Karpas-422 (cell line): ENCODE results near the gene ZBTB24. TPM values are rescaled to one million over a fixed set of nuclear protein-coding genes. Genes with fewer than 3 reads are reported as not detected.

Experiments used
- DNase-seq: peaks from one replicate; pipeline ENCODE4 v3.0.0-alpha.2; 2015
- H2AFZ ChIP-seq: fragments of 200-600 bp; sonication (generic); 2 replicates; pipeline ENCODE4 v1.6.1; 2014; ENCODE audit warnings: antibody characterized with exemption, low read length, mixed read lengths
- H3K27ac ChIP-seq: fragments of 200-600 bp; sonication (generic); 2 replicates; pipeline ENCODE4 v1.5.1; 2014; ENCODE audit warnings: mild to moderate bottlenecking, low read length, moderate library complexity
- H3K27me3 ChIP-seq: fragments of 200-600 bp; sonication (generic); 2 replicates; pipeline ENCODE4 v1.6.1; 2014; ENCODE audit warnings: low read length, mixed read lengths
- H3K36me3 ChIP-seq: fragments of 200-600 bp; sonication (generic); 2 replicates; pipeline ENCODE4 v1.6.1; 2014; ENCODE audit warnings: low read length, mixed read lengths; ENCODE audit not compliant: insufficient read depth
- H3K4me1 ChIP-seq: fragments of 200-600 bp; sonication (generic); 2 replicates; pipeline ENCODE4 v1.6.1; 2014; ENCODE audit warnings: mild to moderate bottlenecking, low read length, mixed read lengths
- H3K4me2 ChIP-seq: fragments of 200-600 bp; sonication (generic); 2 replicates; pipeline ENCODE4 v1.6.1; 2014; ENCODE audit warnings: low read length, low read depth, mild to moderate bottlenecking; ENCODE audit not compliant: poor library complexity, severe bottlenecking
- H3K4me3 ChIP-seq: fragments of 200-600 bp; sonication (generic); 2 replicates; pipeline ENCODE4 v1.5.1; 2014; ENCODE audit warnings: mild to moderate bottlenecking, antibody characterized with exemption, low read length, mixed read lengths
- H3K79me2 ChIP-seq: fragments of 200-600 bp; sonication (generic); 2 replicates; pipeline ENCODE4 v1.6.1; 2014; ENCODE audit warnings: mild to moderate bottlenecking, low read length, mixed read lengths
- H3K9ac ChIP-seq: fragments of 200-600 bp; sonication (generic); 2 replicates; pipeline ENCODE4 v1.6.0; 2014; ENCODE audit warnings: low read length
- H3K9me2 ChIP-seq: fragments of 200-600 bp; sonication (generic), shearing (Covaris generic); replicated peaks from 2 replicates; pipeline ENCODE4 v1.6.0; 2014; ENCODE audit warnings: mild to moderate bottlenecking, low read length, moderate library complexity; ENCODE audit not compliant: insufficient read depth
- H3K9me3 ChIP-seq: fragments of 300-700, 200-600 bp; sonication (generic); 2 replicates; pipeline ENCODE4 v1.6.1; 2014; ENCODE audit warnings: low read length, mixed read lengths
- H4K20me1 ChIP-seq: fragments of 200-600 bp; sonication (generic); 2 replicates; pipeline ENCODE4 v1.6.1; 2014; ENCODE audit warnings: mild to moderate bottlenecking, antibody characterized with exemption, low read length, low read depth; ENCODE audit not compliant: insufficient read depth
- total RNA-seq: library from RNA; depleted of rRNA; stranded (reverse); fragments of >200 nt; shearing (Covaris generic); gene quantifications from 2 replicates; pipeline ENCODE4 v1.2.3, GENCODE V29; 2014; ENCODE audit warnings: low replicate concordance

The ZBTB24 gene
- total RNA-seq, 1 experiment from 2014 or later = 18.5 TPM

DNA sequence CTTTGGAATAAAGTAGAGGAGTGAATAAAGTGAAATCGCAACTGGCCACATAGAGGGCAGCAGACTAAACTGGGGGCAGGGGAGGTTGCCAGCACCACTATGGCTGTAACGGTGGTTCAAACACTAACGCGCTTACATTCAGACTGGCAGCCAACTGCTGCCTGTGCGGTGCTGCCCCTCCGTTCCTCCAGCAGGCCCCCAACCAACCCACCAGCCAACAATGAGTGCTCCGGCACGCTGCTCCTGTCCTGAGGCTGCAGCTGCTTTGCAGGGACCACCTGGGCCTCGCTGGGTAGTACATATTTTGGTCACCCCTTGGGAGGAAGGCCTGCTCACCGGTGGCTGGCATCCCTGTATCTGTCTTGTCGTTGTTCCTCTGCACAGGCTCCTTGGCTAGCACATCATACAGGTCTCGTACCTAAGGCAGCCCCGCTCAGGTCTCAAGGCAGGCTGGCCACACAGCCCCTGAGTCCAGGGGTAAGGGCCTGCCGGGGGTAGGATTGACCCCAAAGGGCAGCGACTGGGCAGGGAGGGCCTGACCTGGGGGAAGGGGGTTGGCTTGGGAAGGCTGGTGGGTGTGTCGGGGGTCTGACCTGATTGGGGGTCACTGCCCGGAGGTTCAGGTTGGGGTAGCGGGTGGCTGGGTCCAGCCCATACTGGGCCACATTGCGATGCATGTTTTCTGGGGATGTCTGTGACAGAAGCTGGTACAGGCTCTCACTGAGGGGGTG is 33.8 kb downstream of the ZBTB24 start:
- Histone ChIP-seq H3K4me3 (no peak overlapping the region), H3K9me2 (no peaks in the 10 kb centered on the region), H2AFZ (no peak overlapping the region), H3K79me2 (peaks cover 5% of the 10 kb centered on the region; the same call in 1 of the 2 replicates), H3K9ac (no peak overlapping the region), H3K27ac (no peak overlapping the region), H3K9me3 (no peaks in the 10 kb centered on the region), H3K4me1 (peaks cover 5% of the 10 kb centered on the region), H3K27me3 (no peaks in the 10 kb centered on the region), H4K20me1 (no peaks in the 10 kb centered on the region), H3K36me3 (0 out of 2 replicates have a peak, but pooled peaks cover 6% of the 10 kb centered on the region), H3K4me2 (no peak overlapping the region)
- no peak for DNase-seq

DNA sequence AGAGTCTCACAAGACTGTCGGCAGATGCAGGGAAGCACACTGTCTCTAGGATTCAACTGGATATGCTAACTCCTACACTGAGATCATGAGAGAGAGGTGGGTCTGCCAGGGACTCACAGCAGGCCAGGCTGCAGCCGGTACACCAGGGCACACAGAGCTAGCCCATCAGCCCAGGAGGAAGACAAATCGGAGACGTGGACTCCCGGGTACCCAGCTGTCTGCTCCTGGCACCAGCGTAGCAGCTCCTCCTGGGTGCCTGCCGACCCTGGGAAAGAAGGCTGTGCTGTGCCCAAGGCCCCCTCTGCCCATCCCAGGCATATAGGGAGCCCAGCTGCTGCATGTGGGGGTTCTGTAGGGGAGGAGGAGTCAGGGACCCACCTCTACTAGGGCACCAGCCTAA is 34.4 kb downstream of the ZBTB24 start:
- no peak overlapping the region for H3K9ac ChIP-seq
- no peak overlapping the region for H3K4me3 ChIP-seq
- H3K27me3 ChIP-seq = no peaks in the 10 kb centered on the region
- H3K9me2 ChIP-seq = no peaks in the 10 kb centered on the region
- 0 out of 2 replicates have a peak, but pooled peaks cover 6% of the 10 kb centered on the region for H3K36me3 ChIP-seq
- no peak overlapping the region for H3K4me2 ChIP-seq
- H3K79me2 ChIP-seq = no peaks in the 10 kb centered on the region
- no peaks in the 10 kb centered on the region for H3K4me1 ChIP-seq
- no peak for DNase-seq
- H2AFZ ChIP-seq = no peak overlapping the region
- H4K20me1 ChIP-seq = no peaks in the 10 kb centered on the region
- no peak overlapping the region for H3K27ac ChIP-seq
- H3K9me3 ChIP-seq = no peaks in the 10 kb centered on the region

DNA sequence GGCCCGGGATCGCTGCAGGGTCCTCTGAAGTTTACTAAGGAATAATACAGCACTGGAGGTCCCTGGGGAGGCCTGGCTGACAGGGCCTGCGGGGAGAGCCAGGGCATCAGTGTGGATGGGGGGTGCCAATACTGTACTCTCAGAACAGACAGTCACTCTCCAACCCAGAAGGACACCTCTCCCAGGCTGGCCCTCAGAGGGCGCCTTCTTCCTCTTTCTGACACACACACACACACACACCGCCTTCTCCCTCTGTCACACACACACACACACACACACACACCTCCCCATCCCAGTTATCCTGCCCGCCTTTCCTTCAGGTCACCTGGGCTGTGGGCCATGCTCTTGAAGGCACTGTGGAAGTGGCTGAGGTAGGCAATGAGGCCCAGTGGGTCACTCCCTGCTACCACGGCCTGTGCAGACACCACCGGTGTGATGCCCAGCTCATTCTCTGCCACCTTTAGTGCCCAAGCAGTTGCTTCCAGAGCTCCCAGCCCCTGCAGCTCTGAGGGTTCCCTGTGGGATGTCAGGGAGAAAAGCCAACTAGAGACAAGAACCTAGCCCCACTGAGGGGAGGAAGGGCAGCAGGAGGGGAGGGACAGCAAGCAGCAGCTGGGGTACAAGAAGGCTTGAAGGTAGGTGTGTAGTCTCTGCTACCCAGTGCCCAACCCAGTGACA is 35.0 kb downstream of the ZBTB24 start:
- Histone ChIP-seq H3K36me3 (0 out of 2 replicates have a peak, but pooled peaks cover 6% of the 10 kb centered on the region), H3K27ac (no peak overlapping the region), H3K9me3 (no peaks in the 10 kb centered on the region), H4K20me1 (no peaks in the 10 kb centered on the region), H2AFZ (no peak overlapping the region), H3K79me2 (no peaks in the 10 kb centered on the region), H3K27me3 (no peaks in the 10 kb centered on the region), H3K4me3 (no peak overlapping the region), H3K9ac (no peak overlapping the region), H3K4me1 (no peaks in the 10 kb centered on the region), H3K9me2 (no peaks in the 10 kb centered on the region), H3K4me2 (no peak overlapping the region)
- peak; percentile 62 for DNase-seq

DNA sequence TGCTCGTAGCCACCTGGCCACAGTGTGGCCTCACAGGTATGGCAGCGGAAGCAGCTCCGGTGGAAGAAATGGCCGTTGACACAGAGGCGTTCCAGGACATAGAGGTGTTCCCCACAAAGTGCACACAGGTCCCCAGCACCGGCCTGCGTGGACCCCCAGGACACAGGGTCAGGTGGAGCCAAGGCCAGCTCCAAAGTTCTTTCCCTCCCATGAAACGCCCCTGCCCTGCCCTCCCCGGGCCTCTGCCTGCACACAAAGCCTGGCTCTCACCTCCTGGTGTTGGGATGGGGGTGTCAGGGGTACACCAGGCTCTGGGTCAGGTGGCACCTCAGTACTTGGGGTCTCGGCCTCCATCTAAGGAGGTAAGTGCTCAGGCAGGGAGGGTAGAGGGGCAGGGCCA is 35.9 kb downstream of the ZBTB24 start:
- Histone ChIP-seq H3K36me3 (0 out of 2 replicates have a peak, but pooled peaks cover 6% of the 10 kb centered on the region), H3K4me2 (no peak overlapping the region), H3K9ac (no peak overlapping the region), H4K20me1 (no peaks in the 10 kb centered on the region), H3K4me3 (no peak overlapping the region), H3K27ac (no peak overlapping the region), H3K9me2 (no peaks in the 10 kb centered on the region), H3K79me2 (no peaks in the 10 kb centered on the region), H3K9me3 (no peaks in the 10 kb centered on the region), H3K4me1 (peaks cover 4% of the 10 kb centered on the region), H3K27me3 (no peaks in the 10 kb centered on the region), H2AFZ (no peak overlapping the region)
- DNase-seq = no peak

DNA sequence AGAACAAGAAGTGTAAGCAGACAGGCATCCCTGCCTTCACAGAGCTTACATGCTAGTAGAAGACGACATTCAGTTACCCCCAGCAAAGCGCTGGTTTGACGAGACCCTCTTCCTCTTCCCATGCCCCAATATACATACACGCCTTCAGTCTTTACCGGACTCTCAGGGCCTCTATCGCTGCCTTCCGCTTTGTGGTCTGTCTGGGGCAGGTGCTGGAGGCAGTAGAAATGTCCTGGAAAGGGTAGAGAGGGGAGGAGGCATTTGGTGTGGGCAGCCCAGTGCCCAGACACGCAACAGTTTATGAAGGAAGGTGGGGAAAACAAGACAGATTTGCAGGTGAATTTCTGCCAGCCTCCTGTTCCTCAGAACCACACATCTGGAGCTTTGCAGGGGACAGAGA is 36.5 kb downstream of the ZBTB24 start:
- H3K36me3 ChIP-seq = 0 out of 2 replicates have a peak, but pooled peaks cover 2% of the 10 kb centered on the region
- no peak overlapping the region for H3K4me3 ChIP-seq
- no peak overlapping the region for H3K4me2 ChIP-seq
- H3K27me3 ChIP-seq = no peaks in the 10 kb centered on the region
- H2AFZ ChIP-seq = no peak overlapping the region
- no peak overlapping the region for H3K27ac ChIP-seq
- no peaks in the 10 kb centered on the region for H3K9me3 ChIP-seq
- no peaks in the 10 kb centered on the region; the same call in 1 of the 2 replicates for H3K79me2 ChIP-seq
- no peaks in the 10 kb centered on the region for H4K20me1 ChIP-seq
- H3K4me1 ChIP-seq = peaks cover 9% of the 10 kb centered on the region
- H3K9me2 ChIP-seq = no peaks in the 10 kb centered on the region
- no peak overlapping the region for H3K9ac ChIP-seq
- no peak for DNase-seq

DNA sequence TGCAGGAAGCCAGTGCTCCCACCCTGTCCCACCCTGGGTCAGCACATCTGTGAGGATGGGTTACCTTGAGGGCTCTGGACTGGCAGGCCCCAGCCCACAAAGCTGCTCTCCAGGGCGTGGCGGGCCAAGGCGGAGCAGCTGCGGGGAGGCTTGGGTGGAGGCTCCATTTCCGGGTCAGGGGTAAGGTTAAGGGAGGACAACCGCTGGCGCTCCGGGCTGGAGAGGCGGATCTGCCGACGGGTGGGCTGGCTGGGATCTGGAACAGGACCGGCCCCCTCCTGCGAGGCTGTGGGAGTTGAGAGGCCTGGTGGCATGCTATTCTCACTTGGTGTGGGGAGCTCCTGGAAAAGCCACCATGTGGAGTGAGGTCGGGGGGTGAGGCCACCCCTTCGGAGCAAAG is 36.9 kb downstream of the ZBTB24 start:
- H2AFZ ChIP-seq = no peak overlapping the region
- no peaks in the 10 kb centered on the region for H3K27me3 ChIP-seq
- peaks cover 3% of the 10 kb centered on the region; the same call in 1 of the 2 replicates for H3K79me2 ChIP-seq
- H3K4me2 ChIP-seq = no peak overlapping the region
- H3K9ac ChIP-seq = no peak overlapping the region
- no peaks in the 10 kb centered on the region for H3K9me3 ChIP-seq
- H3K27ac ChIP-seq = no peak overlapping the region
- H4K20me1 ChIP-seq = no peaks in the 10 kb centered on the region
- H3K4me3 ChIP-seq = no peak overlapping the region
- no peak for DNase-seq
- H3K36me3 ChIP-seq = no peaks in the 10 kb centered on the region
- peaks cover 13% of the 10 kb centered on the region for H3K4me1 ChIP-seq
- no peaks in the 10 kb centered on the region for H3K9me2 ChIP-seq

DNA sequence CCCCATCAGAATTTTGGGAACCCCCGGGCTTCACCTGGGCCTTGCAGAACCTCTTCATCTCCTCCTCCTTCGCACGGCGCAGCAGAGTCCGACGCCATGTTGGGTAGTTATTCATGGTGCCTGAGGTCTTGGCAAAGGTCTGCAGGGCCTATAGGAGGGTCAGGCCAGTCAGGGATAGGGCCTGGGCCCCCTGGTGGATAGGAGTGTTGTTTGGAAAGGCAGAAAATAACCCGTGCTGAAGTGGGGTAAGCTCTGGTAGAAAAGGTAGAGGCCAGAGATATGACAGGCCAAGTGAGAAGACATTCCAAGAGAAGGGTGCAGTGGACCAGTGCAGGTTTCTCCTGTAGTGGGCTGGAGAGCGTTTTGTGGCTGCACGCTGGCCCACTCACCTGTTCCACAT is 37.6 kb downstream of the ZBTB24 start:
- Histone ChIP-seq H3K4me3 (no peak overlapping the region), H4K20me1 (no peaks in the 10 kb centered on the region), H3K9ac (no peak overlapping the region), H3K27me3 (no peaks in the 10 kb centered on the region), H3K4me1 (peaks cover 13% of the 10 kb centered on the region), H3K79me2 (peaks cover 4% of the 10 kb centered on the region; the same call in 1 of the 2 replicates), H3K4me2 (no peak overlapping the region), H3K9me3 (no peaks in the 10 kb centered on the region), H3K36me3 (no peaks in the 10 kb centered on the region), H2AFZ (no peak overlapping the region), H3K9me2 (no peaks in the 10 kb centered on the region), H3K27ac (no peak overlapping the region)
- DNase-seq = no peak

DNA sequence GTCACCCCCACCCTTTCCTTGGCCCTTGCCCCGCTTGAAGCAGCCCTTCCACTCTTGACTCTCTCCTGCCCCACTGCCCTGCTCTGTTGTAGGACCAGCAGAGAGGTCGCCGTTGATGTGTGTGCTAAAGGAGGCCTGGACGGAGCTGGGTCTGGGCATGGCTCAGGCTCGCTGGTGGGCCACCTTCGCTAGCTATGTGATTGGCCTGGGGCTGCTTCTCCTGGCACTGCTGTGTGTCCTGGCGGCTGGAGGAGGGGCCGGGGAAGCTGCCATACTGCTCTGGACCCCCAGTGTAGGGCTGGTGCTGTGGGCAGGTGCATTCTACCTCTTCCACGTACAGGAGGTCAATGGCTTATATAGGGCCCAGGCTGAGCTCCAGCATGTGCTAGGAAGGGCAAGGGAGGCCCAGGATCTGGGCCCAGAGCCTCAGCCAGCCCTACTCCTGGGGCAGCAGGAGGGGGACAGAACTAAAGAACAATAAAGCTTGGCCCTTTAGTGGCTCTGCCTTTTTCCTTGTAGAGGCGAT is 39.5 kb downstream of the ZBTB24 start:
- Histone ChIP-seq H3K79me2 (peaks cover 4% of the 10 kb centered on the region; the same call in 1 of the 2 replicates), H3K36me3 (no peaks in the 10 kb centered on the region), H4K20me1 (no peaks in the 10 kb centered on the region), H3K27ac (no peak overlapping the region), H3K4me2 (no peak overlapping the region), H3K9ac (no peak overlapping the region), H3K9me2 (no peaks in the 10 kb centered on the region), H3K9me3 (no peaks in the 10 kb centered on the region), H3K4me1 (peaks cover 21% of the 10 kb centered on the region), H3K27me3 (no peaks in the 10 kb centered on the region), H3K4me3 (no peak overlapping the region), H2AFZ (no peak overlapping the region)
- DNase-seq = no peak
